Measurements from ENCODE around the gene LKAAEAR1. TPM values are rescaled to one million over a fixed set of nuclear protein-coding genes. Genes with fewer than 3 reads are reported as not detected.

The LKAAEAR1 gene
- total and polyA plus RNA-seq, 2 of the 13 experiments (the other 11 are each of a cell fraction or from before 2014, with no cell fraction given): not detected

- TF ChIP-seq TFDP2 (CRISPR knock-in tag; IDR thresholded peaks at IDR 0.05) (peak; percentile 11; the same call in 1 of the 2 replicates), ZBTB37 (CRISPR knock-in tag; IDR thresholded peaks at IDR 0.05) (no peak), NFE2L2 (IDR thresholded peaks at IDR 0.05; ENCODE audit: low read length) (no peak), GMEB1 (CRISPR knock-in tag; IDR thresholded peaks at IDR 0.05; ENCODE audit: borderline replicate concordance) (no peak), NAIF1 (CRISPR knock-in tag; IDR thresholded peaks at IDR 0.05; ENCODE audit: borderline replicate concordance) (no peak), ZNF7 (CRISPR knock-in tag; IDR thresholded peaks at IDR 0.05) (no peak), NFATC3 (CRISPR knock-in tag; IDR thresholded peaks at IDR 0.05) (no peak), PBX2 (CRISPR knock-in tag; IDR thresholded peaks at IDR 0.05) (no peak), SRF (IDR thresholded peaks at IDR 0.05; ENCODE audit: low read depth, low read length) (no peak), ZNF740 (CRISPR knock-in tag; IDR thresholded peaks at IDR 0.05) (no peak; the same call in 1 of the 2 replicates), ZNF142 (CRISPR knock-in tag; IDR thresholded peaks at IDR 0.05) (no peak), TCF7 (IDR thresholded peaks at IDR 0.05; ENCODE audit: low read depth) (no peak), TARDBP (CRISPR knock-in tag; IDR thresholded peaks at IDR 0.05) (peak; percentile 69; the same call in 1 of the 2 replicates), ZNF552 (CRISPR knock-in tag; IDR thresholded peaks at IDR 0.05; ENCODE audit: borderline replicate concordance) (no peak), DZIP1 (CRISPR knock-in tag; IDR thresholded peaks at IDR 0.05) (no peak), FOXK1 (CRISPR knock-in tag; IDR thresholded peaks at IDR 0.05; ENCODE audit: borderline replicate concordance, low read depth) (no peak)
Observed at GRCh38 chr20:64056639-64056888, 27.6 kb downstream of the LKAAEAR1 start (continued).

Measured in HepG2 (cell line).